GM12878 (cell line): ENCODE data around the gene NHSL2. TPM values are rescaled to one million over a fixed set of nuclear protein-coding genes. Genes with fewer than 3 reads are reported as not detected.

ENCODE experiments used
- ATAC-seq: fragments of 200-7000 bp; cut with Tn5 transposase; 3 replicates; pipeline ENCODE4 v1.9.1; 2020; ENCODE audit warnings: mild to moderate bottlenecking, moderate library complexity
- BruUV-seq: library from RNA; stranded (reverse); fragments of 400-500 nt; replicated peaks from 2 replicates; lab custom pipeline; 2021; lab: Mats Ljungman, UMichigan
- CTCF ChIA-PET: fragments of 300-600 bp; sonication (Branson Sonifier 250); formaldehyde crosslinking; extraction: SDS; loops from one replicate; lab custom pipeline; 2021; ENCODE audit warnings: inconsistent platforms; lab: Yijun Ruan, JAX
- POLR2A ChIA-PET: fragments of 350-600 bp; formaldehyde crosslinking; extraction: SDS; loops from one replicate; lab custom pipeline; 2021; ENCODE audit warnings: inconsistent platforms; lab: Charles Lee
- RAD21 ChIA-PET: fragments of 300-600 bp; sonication (Branson Sonifier 250); formaldehyde crosslinking; loops from one replicate; lab custom pipeline; 2023; ENCODE audit warnings: antibody characterized with exemption; ENCODE audit not compliant: unreplicated experiment; lab: Charles Lee
- SMC1A ChIA-PET: fragments of 300-600 bp; sonication (Branson Sonifier 250); formaldehyde crosslinking; loops from one replicate; lab custom pipeline; 2023; ENCODE audit not compliant: unreplicated experiment, uncharacterized antibody; lab: Charles Lee
- DNase-seq: peaks from one replicate; pipeline ENCODE4 v3.0.0-alpha.2; 2011; ENCODE audit warnings: low read depth, low spot score
- FAIRE-seq: peaks from 3 replicates; lab custom pipeline; 2011; peaks lifted over from hg19 to GRCh38; lab: Jason Lieb, UNC
- H2AFZ ChIP-seq: 2 replicates; pipeline ENCODE4 v1.6.0; 2011; ENCODE audit warnings: low read depth, low read length, control low read depth; ENCODE audit not compliant: control insufficient read depth
- H3K27ac ChIP-seq: 2 replicates; pipeline ENCODE4 v1.5.1; 2011; ENCODE audit warnings: control low read depth; ENCODE audit not compliant: control insufficient read depth, insufficient read depth
- H3K27me3 ChIP-seq, 2 experiments: replicated peaks in 1 of 2; 2 replicates each; pipeline versions ENCODE4 v1.6.0 to v1.6.1; 2011; ENCODE audit warnings: low read length in 1 of 2; ENCODE audit not compliant: control insufficient read depth in 2 of 2, insufficient read depth in 2 of 2
- H3K36me3 ChIP-seq, 2 experiments: 2 replicates each; pipeline ENCODE4 v1.5.1; 2011; ENCODE audit warnings: low read length in 1 of 2; ENCODE audit not compliant: control insufficient read depth in 2 of 2, insufficient read depth in 2 of 2
- H3K4me1 ChIP-seq: 2 replicates; pipeline ENCODE4 v1.6.1; 2011; ENCODE audit warnings: mild to moderate bottlenecking, low read length, moderate library complexity, mixed read lengths; ENCODE audit not compliant: control insufficient read depth, insufficient read depth
- H3K4me2 ChIP-seq: 2 replicates; pipeline ENCODE4 v1.6.0; 2011; ENCODE audit warnings: control low read depth; ENCODE audit not compliant: control insufficient read depth, insufficient read depth
- H3K4me3 ChIP-seq: fragments of 200-600 bp; sonication (generic); 2 replicates; pipeline ENCODE4 v1.5.1; 2016
- H3K79me2 ChIP-seq: 2 replicates; pipeline ENCODE4 v1.6.0; 2011; ENCODE audit warnings: low read length; ENCODE audit not compliant: control insufficient read depth, insufficient read depth
- H3K9ac ChIP-seq: 2 replicates; pipeline ENCODE4 v1.8.0; 2011; ENCODE audit warnings: low read length, control low read depth, mixed read lengths; ENCODE audit not compliant: control insufficient read depth, insufficient read depth
- H3K9me3 ChIP-seq: replicated peaks from 3 replicates; pipeline ENCODE4 v1.5.1; 2011; ENCODE audit warnings: mild to moderate bottlenecking, low read length; ENCODE audit not compliant: control insufficient read depth, insufficient read depth
- H4K20me1 ChIP-seq: 2 replicates; pipeline ENCODE4 v1.6.0; 2011; ENCODE audit not compliant: control insufficient read depth, insufficient read depth
- BCL11A ChIP-seq: IDR thresholded peaks from 2 replicates; pipeline ENCODE4 v1.6.1; 2011; ENCODE audit warnings: low read depth, low read length
- CBX5 ChIP-seq: sonication (generic); IDR thresholded peaks from 2 replicates; pipeline ENCODE4 v1.6.1; 2016; ENCODE audit warnings: low read depth, moderate library complexity, mild to moderate bottlenecking, inconsistent platforms
- GABPA ChIP-seq: IDR thresholded peaks from 2 replicates; pipeline ENCODE4 v1.6.1; 2014; ENCODE audit warnings: antibody characterized with exemption, low read depth, mild to moderate bottlenecking, inconsistent platforms
- IKZF1 ChIP-seq: fragments of 450-650 bp; conservative IDR thresholded peaks from 2 replicates; pipeline ENCODE4 v1.6.1; 2017; ENCODE audit warnings: antibody characterized with exemption, mild to moderate bottlenecking
- JUNB ChIP-seq: IDR thresholded peaks from 2 replicates; pipeline ENCODE4 v1.6.1; 2016; ENCODE audit warnings: antibody characterized with exemption, mild to moderate bottlenecking
- NFIC ChIP-seq: IDR thresholded peaks from 2 replicates; pipeline ENCODE4 v1.6.1; 2012; ENCODE audit warnings: low read depth, mild to moderate bottlenecking, inconsistent platforms, low read length, moderate library complexity
- STAT1 ChIP-seq: fragments of 450-650 bp; conservative IDR thresholded peaks from 2 replicates; pipeline ENCODE4 v1.6.1; 2014; ENCODE audit warnings: antibody characterized with exemption, mild to moderate bottlenecking
- TARDBP ChIP-seq: IDR thresholded peaks from 2 replicates; pipeline ENCODE4 v1.6.1; 2016; ENCODE audit warnings: borderline replicate concordance
- ZBED1 ChIP-seq: IDR thresholded peaks from 2 replicates; pipeline ENCODE4 v1.6.1; 2016; ENCODE audit warnings: borderline replicate concordance
- ZNF24 ChIP-seq: fragments of 450-650 bp; IDR thresholded peaks from 2 replicates; pipeline ENCODE4 v1.6.1; 2017; ENCODE audit warnings: antibody characterized with exemption, mild to moderate bottlenecking
- WGBS: methylation state at CpG from one replicate; pipeline ENCODE4 v1.1.6; 2016; ENCODE audit warnings: low lambda C conversion rate; ENCODE audit not compliant: insufficient replicate concordance, insufficient coverage; ENCODE audit errors: missing lambda C conversion rate; 5-methylcytosine and 5-hydroxymethylcytosine counted together
- in situ Hi-C: fragments of 300-500 bp; cut with MboI; formaldehyde crosslinking; loops from 9 replicates; pipeline ENCODE4 v1.14.3; 2018; ENCODE audit warnings: mixed read lengths
- intact Hi-C: fragments of 100-400 bp; cut with micrococcal nuclease; formaldehyde crosslinking; loops from one replicate; pipeline ENCODE4 v1.14.2; 2022; ENCODE audit not compliant: unreplicated experiment
- polyA plus RNA-seq, 11 experiments: library from polyadenylated mRNA; depleted of rRNA in 4 of 11; unstranded in 6 of 11; stranded (reverse) in 5 of 11; fragments of >200 nt; fragmentation: Nextera tagmentation in 4 of 11; fragmentation: Illumina TruSeq in 1 of 11; extraction: Ambion mirVana in 4 of 11; extraction: Trizol in 1 of 11; gene quantifications; 1 replicate in 1 of 11; 2 replicates in 10 of 11; pipeline versions ENCODE4 v1.2.1 to v1.2.3, GENCODE V29; 2011 to 2016; ENCODE audit warnings: inconsistent platforms in 2 of 11, missing spikeins in 2 of 11, low read depth in 1 of 11
- total RNA-seq, 4 experiments: library from RNA; depleted of rRNA in 3 of 4; stranded (reverse); fragments of >200 nt in 3 of 4; fragmentation: Illumina TruSeq in 1 of 4; extraction: Trizol in 1 of 4; gene quantifications; 2 replicates each; pipeline versions ENCODE4 v1.2.1 to v1.2.3, GENCODE V29; 2013 to 2021
- TF ChIP-seq, protein P1 (sequence below): IDR thresholded peaks from 2 replicates; pipeline ENCODE4 v1.6.1; 2012; ENCODE audit warnings: improper control_type of control experiment, low read depth, low read length; ENCODE audit not compliant: insufficient replicate concordance

The NHSL2 gene
- total and polyA plus RNA-seq, 10 of the 15 experiments (the other 5 are each of a cell fraction or from before 2014, with no cell fraction given): 0.05 to 0.53 (median 0.07) TPM; not detected in 2

DNA sequence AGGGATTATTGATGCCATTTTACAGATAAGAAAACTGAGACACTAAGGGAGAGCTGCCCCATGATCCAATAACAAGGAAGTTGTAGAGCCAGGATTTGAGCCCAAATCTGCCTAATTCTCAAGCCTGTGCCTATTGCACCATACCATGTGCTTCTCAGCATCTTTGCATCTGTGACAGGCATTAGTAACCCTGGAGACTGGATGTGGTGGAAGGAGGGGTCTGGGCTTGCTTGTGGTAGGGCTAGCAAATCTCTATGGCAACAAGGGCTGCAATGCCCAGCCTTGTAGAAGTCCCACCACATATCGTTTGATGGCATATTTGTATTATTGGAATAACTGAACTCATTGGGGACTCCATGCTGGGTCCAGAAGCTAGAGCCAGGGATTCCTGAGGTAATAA, 163.0 kb downstream of the NHSL2 start (continued):
- TF ChIP-seq, protein P1, sequence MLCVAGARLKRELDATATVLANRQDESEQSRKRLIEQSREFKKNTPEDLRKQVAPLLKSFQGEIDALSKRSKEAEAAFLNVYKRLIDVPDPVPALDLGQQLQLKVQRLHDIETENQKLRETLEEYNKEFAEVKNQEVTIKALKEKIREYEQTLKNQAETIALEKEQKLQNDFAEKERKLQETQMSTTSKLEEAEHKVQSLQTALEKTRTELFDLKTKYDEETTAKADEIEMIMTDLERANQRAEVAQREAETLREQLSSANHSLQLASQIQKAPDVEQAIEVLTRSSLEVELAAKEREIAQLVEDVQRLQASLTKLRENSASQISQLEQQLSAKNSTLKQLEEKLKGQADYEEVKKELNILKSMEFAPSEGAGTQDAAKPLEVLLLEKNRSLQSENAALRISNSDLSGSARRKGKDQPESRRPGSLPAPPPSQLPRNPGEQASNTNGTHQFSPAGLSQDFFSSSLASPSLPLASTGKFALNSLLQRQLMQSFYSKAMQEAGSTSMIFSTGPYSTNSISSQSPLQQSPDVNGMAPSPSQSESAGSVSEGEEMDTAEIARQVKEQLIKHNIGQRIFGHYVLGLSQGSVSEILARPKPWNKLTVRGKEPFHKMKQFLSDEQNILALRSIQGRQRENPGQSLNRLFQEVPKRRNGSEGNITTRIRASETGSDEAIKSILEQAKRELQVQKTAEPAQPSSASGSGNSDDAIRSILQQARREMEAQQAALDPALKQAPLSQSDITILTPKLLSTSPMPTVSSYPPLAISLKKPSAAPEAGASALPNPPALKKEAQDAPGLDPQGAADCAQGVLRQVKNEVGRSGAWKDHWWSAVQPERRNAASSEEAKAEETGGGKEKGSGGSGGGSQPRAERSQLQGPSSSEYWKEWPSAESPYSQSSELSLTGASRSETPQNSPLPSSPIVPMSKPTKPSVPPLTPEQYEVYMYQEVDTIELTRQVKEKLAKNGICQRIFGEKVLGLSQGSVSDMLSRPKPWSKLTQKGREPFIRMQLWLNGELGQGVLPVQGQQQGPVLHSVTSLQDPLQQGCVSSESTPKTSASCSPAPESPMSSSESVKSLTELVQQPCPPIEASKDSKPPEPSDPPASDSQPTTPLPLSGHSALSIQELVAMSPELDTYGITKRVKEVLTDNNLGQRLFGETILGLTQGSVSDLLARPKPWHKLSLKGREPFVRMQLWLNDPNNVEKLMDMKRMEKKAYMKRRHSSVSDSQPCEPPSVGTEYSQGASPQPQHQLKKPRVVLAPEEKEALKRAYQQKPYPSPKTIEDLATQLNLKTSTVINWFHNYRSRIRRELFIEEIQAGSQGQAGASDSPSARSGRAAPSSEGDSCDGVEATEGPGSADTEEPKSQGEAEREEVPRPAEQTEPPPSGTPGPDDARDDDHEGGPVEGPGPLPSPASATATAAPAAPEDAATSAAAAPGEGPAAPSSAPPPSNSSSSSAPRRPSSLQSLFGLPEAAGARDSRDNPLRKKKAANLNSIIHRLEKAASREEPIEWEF: no peak
- TF ChIP-seq STAT1 (no peak), BCL11A (no peak), ZBED1 (no peak), GABPA (no peak), ZNF24 (no peak), TARDBP (no peak), NFIC (no peak)

DNA sequence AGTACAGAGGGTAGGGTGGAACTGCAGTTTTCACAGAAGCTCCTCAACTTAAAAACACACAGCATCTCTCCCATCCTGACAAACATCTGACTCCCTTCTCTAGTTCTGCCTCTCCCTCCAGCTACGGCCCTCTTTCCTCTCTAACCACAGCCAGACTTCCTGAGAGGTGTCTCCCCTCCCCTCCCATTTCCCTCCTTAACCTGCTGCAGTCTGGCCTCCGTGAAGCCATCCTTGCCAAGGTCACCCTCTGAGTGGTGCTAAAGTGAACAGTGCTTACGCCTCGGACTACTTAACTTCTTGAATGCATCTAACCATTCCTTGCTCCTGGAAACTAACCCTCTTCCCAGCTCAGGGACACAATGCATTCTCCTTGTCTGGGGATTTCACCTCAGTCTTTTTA, 167.8 kb downstream of the NHSL2 start:
- no peak overlapping the region for H3K4me2 ChIP-seq
- DNase-seq (no peak), ATAC-seq (no peak), FAIRE-seq (no peak)
- ChIA-PET CTCF (no interaction called here), RAD21 (no interaction called here), POLR2A (no interaction called here), SMC1A (no interaction called here)
- no peaks in the 10 kb centered on the region for H3K36me3 ChIP-seq
- no peaks in the 10 kb centered on the region for H4K20me1 ChIP-seq
- H3K79me2 ChIP-seq: no peaks in the 10 kb centered on the region
- no peaks in the 10 kb centered on the region for H3K9me3 ChIP-seq
- H3K9ac ChIP-seq: no peak overlapping the region
- TF ChIP-seq IKZF1 (no peak), CBX5 (no peak), JUNB (no peak)
- 44% methylated on average over 4 of the region's 4 CpGs for WGBS
- BruUV-seq: no TSS peak
- no peak overlapping the region for H3K4me3 ChIP-seq
- H3K27me3 ChIP-seq: peaks cover 0 to 2% of the 10 kb centered on the region in 2 experiments; a peak in 2 of 4 replicates
- H3K4me1 ChIP-seq: no peaks in the 10 kb centered on the region
- H2AFZ ChIP-seq: no peak overlapping the region
- in situ Hi-C loops: no loop called here
- no peak overlapping the region for H3K27ac ChIP-seq
- intact Hi-C loops: no loop called here
